Measurements from ENCODE around the gene GRHPR.
"Not testable (repeated sequence)": the region's sequence is repeated elsewhere in the genome, so short reads cannot be mapped to it uniquely, and the experiment has no call there.

The GRHPR gene

GRCh38 chr9:37425298-37425752, 2.8 kb downstream of the GRHPR start:
- no peak for DNase-seq (ENCODE audit: extremely low spot score)
- CTCF ChIA-PET: interaction anchor here (1.2 kb wide), 1 partner anchor 10 kb away, joined by 5 read pairs; no protein-coding TSS in a partner anchor
- TF ChIP-seq NFRKB (IDR thresholded peaks at IDR 0.05): no peak
- TF ChIP-seq HDGF (IDR thresholded peaks at IDR 0.05; ENCODE audit: borderline replicate concordance): no peak
- TF ChIP-seq ARNT (IDR thresholded peaks at IDR 0.05): no peak
- no peak for TF ChIP-seq CTBP1 (IDR thresholded peaks at IDR 0.05; ENCODE audit: borderline replicate concordance)
- TF ChIP-seq ELF4 (IDR thresholded peaks at IDR 0.05): no peak
- no peak for TF ChIP-seq LEF1 (IDR thresholded peaks at IDR 0.05; ENCODE audit: borderline replicate concordance)
- TF ChIP-seq FOXM1 (IDR thresholded peaks at IDR 0.05; ENCODE audit: borderline replicate concordance): no peak
- TF ChIP-seq SUZ12 (IDR thresholded peaks at IDR 0.05): no peak
- no peak for TF ChIP-seq SP1 (IDR thresholded peaks at IDR 0.05)
- no peak for TF ChIP-seq FOXK2 (IDR thresholded peaks at IDR 0.05)
- no peak for TF ChIP-seq ZNF384 (IDR thresholded peaks at IDR 0.05)
- POLR2A ChIA-PET: no interaction called here

GRCh38 chr9:37426431-37426830, 3.9 kb downstream of the GRHPR start:
- CTCF ChIA-PET, POLR2A ChIA-PET: not testable (repeated sequence)

GRCh38 chr9:37426846-37427245, 4.3 kb downstream of the GRHPR start:
- DNase-seq (ENCODE audit: extremely low spot score): no peak
- TF ChIP-seq FOXK2 (IDR thresholded peaks at IDR 0.05) (no peak), BHLHE40 (IDR thresholded peaks at IDR 0.05; ENCODE audit: borderline replicate concordance) (no peak), L3MBTL2 (conservative IDR thresholded peaks at IDR 0.05) (no peak), ARNT (IDR thresholded peaks at IDR 0.05) (no peak), HDGF (IDR thresholded peaks at IDR 0.05; ENCODE audit: borderline replicate concordance) (no peak), SP1 (IDR thresholded peaks at IDR 0.05) (no peak), FOXA1 (IDR thresholded peaks at IDR 0.05) (no peak), CTBP1 (IDR thresholded peaks at IDR 0.05; ENCODE audit: borderline replicate concordance) (no peak), SUZ12 (IDR thresholded peaks at IDR 0.05) (no peak), LEF1 (IDR thresholded peaks at IDR 0.05; ENCODE audit: borderline replicate concordance) (no peak)
- TF ChIP-seq, protein P1, sequence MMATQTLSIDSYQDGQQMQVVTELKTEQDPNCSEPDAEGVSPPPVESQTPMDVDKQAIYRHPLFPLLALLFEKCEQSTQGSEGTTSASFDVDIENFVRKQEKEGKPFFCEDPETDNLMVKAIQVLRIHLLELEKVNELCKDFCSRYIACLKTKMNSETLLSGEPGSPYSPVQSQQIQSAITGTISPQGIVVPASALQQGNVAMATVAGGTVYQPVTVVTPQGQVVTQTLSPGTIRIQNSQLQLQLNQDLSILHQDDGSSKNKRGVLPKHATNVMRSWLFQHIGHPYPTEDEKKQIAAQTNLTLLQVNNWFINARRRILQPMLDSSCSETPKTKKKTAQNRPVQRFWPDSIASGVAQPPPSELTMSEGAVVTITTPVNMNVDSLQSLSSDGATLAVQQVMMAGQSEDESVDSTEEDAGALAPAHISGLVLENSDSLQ (IDR thresholded peaks at IDR 0.05): no peak
- CTCF ChIA-PET: no interaction called here
- POLR2A ChIA-PET: no interaction called here

More at GRCh38 chr9:37426431-37426830, 3.9 kb downstream of the GRHPR start:
- DNase-seq (ENCODE audit: extremely low spot score): not testable (repeated sequence)

DNA sequence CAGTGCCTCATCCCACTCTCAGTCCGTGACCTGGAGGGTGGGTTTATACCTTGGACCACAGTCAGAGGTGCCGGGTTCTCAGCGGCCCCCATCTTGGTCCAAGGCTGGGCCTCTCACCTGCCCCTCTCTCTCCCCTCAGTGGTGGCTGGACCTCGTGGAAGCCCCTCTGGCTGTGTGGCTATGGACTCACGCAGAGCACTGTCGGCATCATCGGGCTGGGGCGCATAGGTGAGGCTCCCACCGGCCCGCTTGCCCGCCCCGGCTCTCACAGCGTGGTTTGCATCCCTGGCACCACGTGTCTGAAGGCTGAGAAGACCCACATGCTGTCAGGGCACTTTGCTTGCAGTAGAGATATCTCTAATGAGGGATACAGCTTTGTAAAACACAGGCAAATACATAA, 5.8 kb downstream of the GRHPR start:
- TF ChIP-seq FOXK2 (IDR thresholded peaks at IDR 0.05) (no peak), CTBP1 (IDR thresholded peaks at IDR 0.05; ENCODE audit: borderline replicate concordance) (no peak), FOXA1 (IDR thresholded peaks at IDR 0.05) (no peak), ZNF384 (IDR thresholded peaks at IDR 0.05) (no peak), TARDBP (IDR thresholded peaks at IDR 0.05) (no peak), LEF1 (IDR thresholded peaks at IDR 0.05; ENCODE audit: borderline replicate concordance) (no peak), FOXM1 (IDR thresholded peaks at IDR 0.05; ENCODE audit: borderline replicate concordance) (no peak), HDGF (IDR thresholded peaks at IDR 0.05; ENCODE audit: borderline replicate concordance) (no peak), ARNT (IDR thresholded peaks at IDR 0.05) (no peak), NFRKB (IDR thresholded peaks at IDR 0.05) (no peak), ELF4 (IDR thresholded peaks at IDR 0.05) (no peak)
- DNase-seq (ENCODE audit: extremely low spot score): no peak
- ChIA-PET CTCF (no interaction called here), POLR2A (no interaction called here)

- TF ChIP-seq SUZ12 (IDR thresholded peaks at IDR 0.05) (no peak), TARDBP (IDR thresholded peaks at IDR 0.05) (no peak), FOXK2 (IDR thresholded peaks at IDR 0.05) (no peak), ZNF384 (IDR thresholded peaks at IDR 0.05) (no peak), LEF1 (IDR thresholded peaks at IDR 0.05; ENCODE audit: borderline replicate concordance) (no peak), FOXM1 (IDR thresholded peaks at IDR 0.05; ENCODE audit: borderline replicate concordance) (no peak), HDGF (IDR thresholded peaks at IDR 0.05; ENCODE audit: borderline replicate concordance) (no peak), BHLHE40 (IDR thresholded peaks at IDR 0.05; ENCODE audit: borderline replicate concordance) (no peak), NFRKB (IDR thresholded peaks at IDR 0.05) (no peak), ARNT (IDR thresholded peaks at IDR 0.05) (no peak), SP1 (IDR thresholded peaks at IDR 0.05) (no peak)
- ChIA-PET POLR2A (no interaction called here), CTCF (no interaction called here)
- DNase-seq (ENCODE audit: extremely low spot score): no peak
These were observed 7.2 kb downstream of the GRHPR start for GRCh38 chr9:37429441-37430285.

- POLR2A ChIA-PET: interaction anchor here (0.8 to 1.3 kb wide), 2 partner anchors 9 to 34 kb away, joined by 3 read pairs; partner anchors contain the start of genes GRHPR and ZBTB5
- CTCF ChIA-PET: no interaction called here
- TF ChIP-seq ELF4 (IDR thresholded peaks at IDR 0.05) (no peak), LEF1 (IDR thresholded peaks at IDR 0.05; ENCODE audit: borderline replicate concordance) (no peak), HDGF (IDR thresholded peaks at IDR 0.05; ENCODE audit: borderline replicate concordance) (no peak), BHLHE40 (IDR thresholded peaks at IDR 0.05; ENCODE audit: borderline replicate concordance) (no peak)
- DNase-seq (ENCODE audit: extremely low spot score): no peak
These were observed 8.5 kb downstream of the GRHPR start for GRCh38 chr9:37430841-37431597.

GRCh38 chr9:37432020-37432419, 9.5 kb downstream of the GRHPR start:
- POLR2A ChIA-PET: no interaction called here
- no peak for DNase-seq (ENCODE audit: extremely low spot score)
- CTCF ChIA-PET: no interaction called here
- TF ChIP-seq SUZ12 (IDR thresholded peaks at IDR 0.05) (no peak), FOXA1 (IDR thresholded peaks at IDR 0.05) (no peak), HDGF (IDR thresholded peaks at IDR 0.05; ENCODE audit: borderline replicate concordance) (no peak), ZNF384 (IDR thresholded peaks at IDR 0.05) (no peak), FOXK2 (IDR thresholded peaks at IDR 0.05) (no peak), SP1 (IDR thresholded peaks at IDR 0.05) (no peak), TARDBP (IDR thresholded peaks at IDR 0.05) (no peak), CTBP1 (IDR thresholded peaks at IDR 0.05; ENCODE audit: borderline replicate concordance) (no peak), FOXM1 (IDR thresholded peaks at IDR 0.05; ENCODE audit: borderline replicate concordance) (no peak), LEF1 (IDR thresholded peaks at IDR 0.05; ENCODE audit: borderline replicate concordance) (no peak), NFRKB (IDR thresholded peaks at IDR 0.05) (no peak), L3MBTL2 (conservative IDR thresholded peaks at IDR 0.05) (no peak), ELF4 (IDR thresholded peaks at IDR 0.05) (no peak)
- TF ChIP-seq, protein P1 (IDR thresholded peaks at IDR 0.05): no peak

Data from HEK293T (cell line).